Suprapubic skin (tissue), 4 donors: ENCODE results near the gene BLOC1S4. TPM values are rescaled to one million over a fixed set of nuclear protein-coding genes. Genes with fewer than 3 reads are reported as not detected.
"Not testable (repeated sequence)": the region's sequence is repeated elsewhere in the genome, so short reads cannot be mapped to it uniquely, and the experiment has no call there.

Experiments used
- DNase-seq, 2 donors: peaks; one replicate each; pipeline ENCODE4 v3.0.0-alpha.2; 2019; ENCODE audit warnings: low spot score in 2 of 2
- H3K27ac ChIP-seq: fragments of 200-600 bp; sonication (generic); one replicate; pipeline ENCODE4 v1.5.1; 2019
- H3K27me3 ChIP-seq: fragments of 200-600 bp; sonication (generic); one replicate; pipeline ENCODE4 v1.5.1; 2019
- H3K36me3 ChIP-seq: fragments of 200-600 bp; sonication (generic); one replicate; pipeline ENCODE4 v1.5.1; 2019
- H3K4me1 ChIP-seq: fragments of 200-600 bp; sonication (generic); one replicate; pipeline ENCODE4 v1.5.1; 2019
- H3K4me3 ChIP-seq: fragments of 200-600 bp; sonication (generic); one replicate; pipeline ENCODE4 v1.5.1; 2019; ENCODE audit warnings: mild to moderate bottlenecking
- H3K9me3 ChIP-seq: fragments of 200-600 bp; sonication (generic); one replicate; pipeline ENCODE4 v1.5.1; 2019
- CTCF ChIP-seq, 2 donors: fragments of 200-600 bp in 1 of 2; fragments of 450-650 bp in 1 of 2; sonication (generic) in 1 of 2; IDR thresholded peaks; one replicate each; pipeline ENCODE4 v1.5.1; 2016 to 2019; ENCODE audit warnings: antibody characterized with exemption in 2 of 2, mild to moderate bottlenecking in 1 of 2, moderate library complexity in 1 of 2
- EP300 ChIP-seq: sonication (generic); formaldehyde crosslinking; IDR thresholded peaks from one replicate; pipeline ENCODE4 v1.6.1; 2017; ENCODE audit warnings: antibody characterized with exemption
- POLR2A ChIP-seq, 2 donors: fragments of 450-650 bp; IDR thresholded peaks; one replicate each; pipeline ENCODE4 v1.6.1; 2017; ENCODE audit warnings: antibody characterized with exemption in 2 of 2, mild to moderate bottlenecking in 2 of 2, moderate library complexity in 2 of 2
- POLR2AphosphoS5 ChIP-seq, 3 donors: sonication (generic); formaldehyde crosslinking; IDR thresholded peaks; one replicate each; pipeline ENCODE4 v1.6.1; 2017; ENCODE audit warnings: antibody characterized with exemption in 3 of 3
- WGBS: methylation state at CpG from one replicate; pipeline ENCODE4 v1.1.5; 2018; 5-methylcytosine and 5-hydroxymethylcytosine counted together
- total RNA-seq, 4 donors: library from RNA; depleted of rRNA; stranded (reverse); fragments of >200 nt; gene quantifications; one replicate each; pipeline ENCODE4 v1.1.0, GENCODE V29; 2016

Gene BLOC1S4
- total RNA-seq, 4 donors from 2014 or later, result 5.1 to 20.2 (median 14.8) TPM

- TF ChIP-seq CTCF (IDR thresholded peaks at IDR 0.05) (no peak), EP300 (no peak)
- Histone ChIP-seq H3K4me1 (peaks cover 42% of the 10 kb centered on the region), H3K27ac (no peak overlapping the region), H3K36me3 (no peaks in the 10 kb centered on the region), H3K27me3 (no peaks in the 10 kb centered on the region), H3K4me3 (no peak overlapping the region), H3K9me3 (no peaks in the 10 kb centered on the region)
- WGBS, result 87% methylated on average over 6 of the region's 6 CpGs
- no peak for DNase-seq
These were observed 36.5 kb downstream of the BLOC1S4 start for GRCh38 chr4:6752486-6752829.

GRCh38 chr4:6753103-6753560 is 37.2 kb downstream of the BLOC1S4 start:
- DNase-seq, result no peak
- no peak for TF ChIP-seq EP300
- TF ChIP-seq POLR2AphosphoS5 (IDR thresholded peaks at IDR 0.05), result no peak
- no peak for TF ChIP-seq CTCF (IDR thresholded peaks at IDR 0.05)
- TF ChIP-seq POLR2A (IDR thresholded peaks at IDR 0.05), result no peak
- Histone ChIP-seq H3K4me3 (no peak overlapping the region), H3K27me3 (no peaks in the 10 kb centered on the region), H3K4me1 (peaks cover 35% of the 10 kb centered on the region), H3K9me3 (no peaks in the 10 kb centered on the region), H3K27ac (no peak overlapping the region), H3K36me3 (no peaks in the 10 kb centered on the region)
- 85% methylated on average over 18 of the region's 18 CpGs for WGBS

- TF ChIP-seq CTCF (IDR thresholded peaks at IDR 0.05) (no peak), EP300 (no peak), POLR2A (IDR thresholded peaks at IDR 0.05) (no peak), POLR2AphosphoS5 (IDR thresholded peaks at IDR 0.05) (no peak)
- DNase-seq, result no peak
- Histone ChIP-seq H3K36me3 (no peaks in the 10 kb centered on the region), H3K27me3 (no peaks in the 10 kb centered on the region), H3K27ac (no peak overlapping the region), H3K9me3 (no peaks in the 10 kb centered on the region), H3K4me3 (no peak overlapping the region), H3K4me1 (peaks cover 28% of the 10 kb centered on the region)
- WGBS, result 82% methylated on average over 8 of the region's 9 CpGs
These were observed 37.9 kb downstream of the BLOC1S4 start for GRCh38 chr4:6753891-6754290.

- 98% methylated on average over 3 of the region's 3 CpGs for WGBS
- TF ChIP-seq POLR2AphosphoS5 (IDR thresholded peaks at IDR 0.05), result no peak
- Histone ChIP-seq H3K9me3 (no peaks in the 10 kb centered on the region), H3K4me3 (no peak overlapping the region), H3K27me3 (no peaks in the 10 kb centered on the region), H3K27ac (no peak overlapping the region), H3K36me3 (no peaks in the 10 kb centered on the region), H3K4me1 (peaks cover 21% of the 10 kb centered on the region)
- no peak for DNase-seq
These were observed 38.6 kb downstream of the BLOC1S4 start for GRCh38 chr4:6754481-6755087.

GRCh38 chr4:6755088-6755753 is 39.2 kb downstream of the BLOC1S4 start:
- H3K27ac ChIP-seq, result no peak overlapping the region
- no peak for TF ChIP-seq EP300
- no peak for TF ChIP-seq POLR2A (IDR thresholded peaks at IDR 0.05)
- TF ChIP-seq CTCF (IDR thresholded peaks at IDR 0.05), result no peak
- TF ChIP-seq POLR2AphosphoS5 (IDR thresholded peaks at IDR 0.05), result no peak
- no peak overlapping the region for H3K4me3 ChIP-seq
- no peaks in the 10 kb centered on the region for H3K36me3 ChIP-seq
- H3K9me3 ChIP-seq, result no peaks in the 10 kb centered on the region
- no peaks in the 10 kb centered on the region for H3K27me3 ChIP-seq
- DNase-seq, result no peak
- 54% methylated on average over 5 of the region's 5 CpGs for WGBS
- peaks cover 14% of the 10 kb centered on the region for H3K4me1 ChIP-seq

GRCh38 chr4:6756345-6756744 is 40.4 kb downstream of the BLOC1S4 start:
- not testable (repeated sequence) for H3K4me3 ChIP-seq, H3K27me3 ChIP-seq, H3K27ac ChIP-seq, DNase-seq, H3K9me3 ChIP-seq, H3K36me3 ChIP-seq, H3K4me1 ChIP-seq
- 88% methylated on average over 4 of the region's 6 CpGs for WGBS
